HCT116 (cell line): Measurements from ENCODE around the gene SEMA5A.

Experiments used
- CEBPB ChIP-seq: IDR thresholded peaks from 2 replicates; pipeline ENCODE4 v1.6.1; 2012; ENCODE audit warnings: low read depth
- EGR1 ChIP-seq: IDR thresholded peaks from 2 replicates; pipeline ENCODE4 v1.6.1; 2012; ENCODE audit warnings: low read depth
- EZH2 ChIP-seq: fragments of 200-600 bp; sonication (generic); IDR thresholded peaks from 2 replicates; pipeline ENCODE4 v1.6.1; 2017; ENCODE audit warnings: antibody characterized with exemption, mixed run types
- EZH2phosphoT487 ChIP-seq: fragments of 200-600 bp; IDR thresholded peaks from 2 replicates; pipeline ENCODE4 v1.6.1; 2018; ENCODE audit warnings: antibody characterized with exemption, borderline replicate concordance
- MAX ChIP-seq: IDR thresholded peaks from 2 replicates; pipeline ENCODE4 v1.6.1; 2012
- POLR2A ChIP-seq: IDR thresholded peaks from 2 replicates; pipeline ENCODE4 v1.7.0; 2011; ENCODE audit warnings: borderline replicate concordance; ENCODE audit not compliant: insufficient read depth, insufficient read length; ENCODE audit errors: extremely low read depth
- REST ChIP-seq: IDR thresholded peaks from 2 replicates; pipeline ENCODE4 v1.6.1; 2012; ENCODE audit warnings: low read depth
- SIN3A ChIP-seq: IDR thresholded peaks from 2 replicates; pipeline ENCODE4 v1.6.1; 2012; ENCODE audit warnings: low read depth
- SRF ChIP-seq: IDR thresholded peaks from 2 replicates; pipeline ENCODE4 v1.6.1; 2012; ENCODE audit warnings: low read depth
- TF ChIP-seq, protein P1 (sequence below), 3 experiments: fragments of 200-600 bp in 1 of 3; sonication (generic) in 1 of 3; IDR thresholded peaks in 2 of 3; conservative IDR thresholded peaks in 1 of 3; 2 replicates each; pipeline ENCODE4 v1.5.1; 2012 to 2017; ENCODE audit warnings: low read depth in 2 of 3, low read length in 2 of 3, antibody characterized with exemption in 1 of 3, borderline replicate concordance in 1 of 3, control low read depth in 1 of 3, mild to moderate bottlenecking in 1 of 3, mixed read lengths in 1 of 3, mixed run types in 1 of 3, moderate library complexity in 1 of 3; ENCODE audit not compliant: insufficient read depth in 1 of 3

- TF ChIP-seq MAX (no peak), EZH2 (no peak), CEBPB (no peak), POLR2A (no peak), EZH2phosphoT487 (no peak), SRF (no peak), REST (no peak), EGR1 (no peak), SIN3A (no peak)
- TF ChIP-seq, protein P1, sequence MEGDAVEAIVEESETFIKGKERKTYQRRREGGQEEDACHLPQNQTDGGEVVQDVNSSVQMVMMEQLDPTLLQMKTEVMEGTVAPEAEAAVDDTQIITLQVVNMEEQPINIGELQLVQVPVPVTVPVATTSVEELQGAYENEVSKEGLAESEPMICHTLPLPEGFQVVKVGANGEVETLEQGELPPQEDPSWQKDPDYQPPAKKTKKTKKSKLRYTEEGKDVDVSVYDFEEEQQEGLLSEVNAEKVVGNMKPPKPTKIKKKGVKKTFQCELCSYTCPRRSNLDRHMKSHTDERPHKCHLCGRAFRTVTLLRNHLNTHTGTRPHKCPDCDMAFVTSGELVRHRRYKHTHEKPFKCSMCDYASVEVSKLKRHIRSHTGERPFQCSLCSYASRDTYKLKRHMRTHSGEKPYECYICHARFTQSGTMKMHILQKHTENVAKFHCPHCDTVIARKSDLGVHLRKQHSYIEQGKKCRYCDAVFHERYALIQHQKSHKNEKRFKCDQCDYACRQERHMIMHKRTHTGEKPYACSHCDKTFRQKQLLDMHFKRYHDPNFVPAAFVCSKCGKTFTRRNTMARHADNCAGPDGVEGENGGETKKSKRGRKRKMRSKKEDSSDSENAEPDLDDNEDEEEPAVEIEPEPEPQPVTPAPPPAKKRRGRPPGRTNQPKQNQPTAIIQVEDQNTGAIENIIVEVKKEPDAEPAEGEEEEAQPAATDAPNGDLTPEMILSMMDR (IDR thresholded peaks at IDR 0.05 in 2 of 3, conservative IDR thresholded peaks at IDR 0.05 in 1 of 3; ENCODE audit: borderline replicate concordance in 1 of 3, insufficient read depth in 1 of 3, low read depth in 2 of 3, low read length in 2 of 3): no peak
Measured at GRCh38 chr5:9168791-9169556, 376.9 kb downstream of the SEMA5A start.
